Measurements from ENCODE around the gene NFIB.

DNA sequence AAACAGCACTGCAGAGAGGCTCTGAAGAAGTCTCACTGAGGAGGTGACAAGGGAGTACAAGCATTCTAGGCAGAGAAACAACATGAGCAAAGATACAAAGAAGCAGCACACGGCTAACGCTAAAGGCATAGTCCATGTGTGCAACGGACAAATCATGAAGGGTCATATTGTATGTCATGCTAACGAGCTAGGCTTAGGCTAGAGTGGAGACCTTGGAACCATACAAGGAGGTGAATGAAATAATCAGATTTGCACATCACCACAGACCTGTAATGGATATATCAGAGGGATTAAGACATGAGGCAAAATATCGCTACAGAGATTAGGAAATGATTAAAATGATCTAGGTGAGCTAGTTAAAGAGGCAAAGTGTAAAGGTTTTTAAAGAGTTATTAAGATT lies 145.6 kb downstream of the NFIB start:
- TF ChIP-seq, protein P1, sequence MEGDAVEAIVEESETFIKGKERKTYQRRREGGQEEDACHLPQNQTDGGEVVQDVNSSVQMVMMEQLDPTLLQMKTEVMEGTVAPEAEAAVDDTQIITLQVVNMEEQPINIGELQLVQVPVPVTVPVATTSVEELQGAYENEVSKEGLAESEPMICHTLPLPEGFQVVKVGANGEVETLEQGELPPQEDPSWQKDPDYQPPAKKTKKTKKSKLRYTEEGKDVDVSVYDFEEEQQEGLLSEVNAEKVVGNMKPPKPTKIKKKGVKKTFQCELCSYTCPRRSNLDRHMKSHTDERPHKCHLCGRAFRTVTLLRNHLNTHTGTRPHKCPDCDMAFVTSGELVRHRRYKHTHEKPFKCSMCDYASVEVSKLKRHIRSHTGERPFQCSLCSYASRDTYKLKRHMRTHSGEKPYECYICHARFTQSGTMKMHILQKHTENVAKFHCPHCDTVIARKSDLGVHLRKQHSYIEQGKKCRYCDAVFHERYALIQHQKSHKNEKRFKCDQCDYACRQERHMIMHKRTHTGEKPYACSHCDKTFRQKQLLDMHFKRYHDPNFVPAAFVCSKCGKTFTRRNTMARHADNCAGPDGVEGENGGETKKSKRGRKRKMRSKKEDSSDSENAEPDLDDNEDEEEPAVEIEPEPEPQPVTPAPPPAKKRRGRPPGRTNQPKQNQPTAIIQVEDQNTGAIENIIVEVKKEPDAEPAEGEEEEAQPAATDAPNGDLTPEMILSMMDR (IDR thresholded peaks at IDR 0.05 in 4 of 5, conservative IDR thresholded peaks at IDR 0.05 in 1 of 5), result no peak
- no peak for TF ChIP-seq POLR2A (IDR thresholded peaks at IDR 0.05)
